H1 (cell line): ENCODE results near the gene GABBR1. TPM values are rescaled to one million over a fixed set of nuclear protein-coding genes. Genes with fewer than 3 reads are reported as not detected.

Experiments
- CTCF ChIA-PET: fragments of 300-600 bp; sonication (Branson Sonifier 250); formaldehyde crosslinking; loops from one replicate; lab custom pipeline; 2021; ENCODE audit not compliant: partially characterized antibody; lab: Charles Lee
- POLR2A ChIA-PET: fragments of 300-600 bp; sonication (Branson Sonifier 250); formaldehyde crosslinking; loops from one replicate; lab custom pipeline; 2021; ENCODE audit warnings: inconsistent platforms; ENCODE audit not compliant: partially characterized antibody; lab: Charles Lee
- DNase-seq, 2 experiments: peaks; one replicate each; pipeline versions ENCODE4 v3.0.0 to v3.0.0-alpha.2; 2010 to 2022; ENCODE audit warnings: low spot score in 2 of 2, low read depth in 1 of 2, mixed read lengths in 1 of 2
- FAIRE-seq: peaks from 2 replicates; lab custom pipeline; 2011; peaks lifted over from hg19 to GRCh38; lab: Jason Lieb, UNC
- H2AFZ ChIP-seq: 2 replicates; pipeline ENCODE4 v1.8.1; 2012; ENCODE audit warnings: low read length, inconsistent platforms
- H2AK5ac ChIP-seq: 2 replicates; pipeline ENCODE4 v1.6.1; 2013; ENCODE audit warnings: low read depth, low read length
- H2BK120ac ChIP-seq: replicated peaks from 2 replicates; pipeline ENCODE3; 2013; ENCODE audit warnings: low read depth, low read length, inconsistent platforms
- H2BK12ac ChIP-seq: 2 replicates; pipeline ENCODE4 v1.6.1; 2013; ENCODE audit warnings: low read depth, low read length
- H2BK15ac ChIP-seq: 2 replicates; pipeline ENCODE4 v1.6.1; 2013; ENCODE audit warnings: low read length
- H2BK20ac ChIP-seq: 2 replicates; pipeline ENCODE4 v1.6.1; 2013; ENCODE audit warnings: low read length
- H2BK5ac ChIP-seq: 2 replicates; pipeline ENCODE4 v1.6.1; 2013; ENCODE audit warnings: low read depth, low read length
- H3K14ac ChIP-seq: 2 replicates; pipeline ENCODE4 v1.6.1; 2013; ENCODE audit warnings: inconsistent platforms; ENCODE audit not compliant: insufficient read length
- H3K18ac ChIP-seq: 2 replicates; pipeline ENCODE4 v1.6.1; 2013; ENCODE audit warnings: low read length; ENCODE audit errors: extremely low read depth
- H3K23ac ChIP-seq: 2 replicates; pipeline ENCODE4 v1.6.1; 2013; ENCODE audit warnings: inconsistent platforms; ENCODE audit not compliant: insufficient read length
- H3K23me2 ChIP-seq: 2 replicates; pipeline ENCODE4 v1.6.1; 2013; ENCODE audit warnings: low read depth, low read length
- H3K27ac ChIP-seq: 2 replicates; pipeline ENCODE4 v1.6.1; 2011; ENCODE audit warnings: low read depth, low read length, inconsistent platforms
- H3K27me3 ChIP-seq, 4 experiments: replicated peaks in 1 of 4; 1 replicate in 1 of 4; 2 replicates in 3 of 4; pipeline versions ENCODE4 v1.6.1 to v1.8.1; 2011 to 2013; ENCODE audit warnings: low read length in 3 of 4, mild to moderate bottlenecking in 3 of 4, inconsistent platforms in 2 of 4, mixed read lengths in 2 of 4, moderate library complexity in 1 of 4; ENCODE audit not compliant: control insufficient read depth in 3 of 4, insufficient read depth in 3 of 4; ENCODE audit errors: extremely low read depth in 1 of 4
- H3K36me3 ChIP-seq, 4 experiments: 2 replicates each; pipeline versions ENCODE4 v1.6.1 to v1.8.1; 2011 to 2013; ENCODE audit warnings: mild to moderate bottlenecking in 4 of 4, low read length in 3 of 4, moderate library complexity in 2 of 4, control low read depth in 1 of 4, inconsistent platforms in 1 of 4; ENCODE audit not compliant: insufficient read depth in 4 of 4, control insufficient read depth in 2 of 4
- H3K4ac ChIP-seq: replicated peaks from 2 replicates; pipeline ENCODE3; 2013; ENCODE audit warnings: low read length, low read depth, mixed read lengths, inconsistent platforms; ENCODE audit not compliant: insufficient read length
- H3K4me1 ChIP-seq, 4 experiments: replicated peaks in 1 of 4; 1 replicate in 1 of 4; 2 replicates in 3 of 4; pipeline versions ENCODE4 v1.6.1 to v1.8.1; 2011 to 2013; ENCODE audit warnings: low read length in 3 of 4, inconsistent platforms in 2 of 4, mixed read lengths in 1 of 4; ENCODE audit not compliant: insufficient read depth in 4 of 4, control insufficient read depth in 3 of 4
- H3K4me2 ChIP-seq, 2 experiments: 2 replicates each; pipeline versions ENCODE4 v1.6.1 to v1.8.1; 2011 to 2013; ENCODE audit warnings: low read depth in 2 of 2, low read length in 2 of 2, control low read depth in 1 of 2, inconsistent platforms in 1 of 2, mild to moderate bottlenecking in 1 of 2; ENCODE audit not compliant: insufficient read depth in 1 of 2
- H3K4me3 ChIP-seq, 4 experiments: fragments of 200-600, 300-600 bp in 1 of 4; sonication (generic), shearing (Covaris generic), sonication (Bioruptor Twin) in 1 of 4; 2 replicates each; pipeline versions ENCODE4 v1.5.1 to v1.8.1; 2011 to 2016; ENCODE audit warnings: low read length in 4 of 4, low read depth in 3 of 4, control low read depth in 2 of 4, inconsistent platforms in 2 of 4, mild to moderate bottlenecking in 2 of 4, mixed read lengths in 1 of 4, moderate library complexity in 1 of 4; ENCODE audit not compliant: insufficient read depth in 2 of 4; ENCODE audit errors: extremely low read depth in 1 of 4
- H3K56ac ChIP-seq: replicated peaks from 2 replicates; pipeline ENCODE3; 2013; ENCODE audit warnings: low read depth, mild to moderate bottlenecking, mixed read lengths, low read length, inconsistent platforms; ENCODE audit not compliant: insufficient read length
- H3K79me1 ChIP-seq: 2 replicates; pipeline ENCODE4 v1.6.1; 2013; ENCODE audit warnings: low read depth, low read length, control low read depth
- H3K79me2 ChIP-seq, 2 experiments: 2 replicates each; pipeline versions ENCODE4 v1.6.1 to v1.8.1; 2012 to 2013; ENCODE audit warnings: low read length in 2 of 2, mild to moderate bottlenecking in 2 of 2, inconsistent platforms in 1 of 2; ENCODE audit not compliant: insufficient read depth in 2 of 2, control insufficient read depth in 1 of 2
- H3K9ac ChIP-seq, 4 experiments: replicated peaks in 1 of 4; 1 replicate in 1 of 4; 2 replicates in 3 of 4; pipeline versions ENCODE4 v1.6.1 to v1.8.1; 2011 to 2013; ENCODE audit warnings: low read depth in 3 of 4, low read length in 3 of 4, control low read depth in 2 of 4, mild to moderate bottlenecking in 2 of 4, moderate library complexity in 2 of 4, inconsistent platforms in 1 of 4; ENCODE audit errors: extremely low read depth in 1 of 4
- H3K9me3 ChIP-seq, 2 experiments: 2 replicates each; pipeline versions ENCODE4 v1.6.1 to v1.8.1; 2012 to 2013; ENCODE audit warnings: mild to moderate bottlenecking in 2 of 2, moderate library complexity in 2 of 2, control low read depth in 1 of 2, inconsistent platforms in 1 of 2, low read depth in 1 of 2, low read length in 1 of 2, mixed read lengths in 1 of 2; ENCODE audit not compliant: insufficient read depth in 2 of 2
- H4K20me1 ChIP-seq, 2 experiments: replicated peaks in 1 of 2; 2 replicates each; pipeline versions ENCODE3 to v1.8.1; 2011 to 2013; ENCODE audit warnings: inconsistent platforms in 2 of 2, low read length in 2 of 2, mild to moderate bottlenecking in 1 of 2; ENCODE audit not compliant: insufficient read depth in 2 of 2, control insufficient read depth in 1 of 2
- H4K5ac ChIP-seq: 2 replicates; pipeline ENCODE4 v1.6.1; 2013; ENCODE audit warnings: low read length, low read depth, mixed read lengths, inconsistent platforms; ENCODE audit not compliant: insufficient read length
- H4K8ac ChIP-seq: 2 replicates; pipeline ENCODE4 v1.8.0; 2013; ENCODE audit warnings: mild to moderate bottlenecking, moderate library complexity, low read length, inconsistent platforms; ENCODE audit not compliant: insufficient read depth; ENCODE audit errors: extremely low read depth
- H4K91ac ChIP-seq: replicated peaks from 2 replicates; pipeline ENCODE3; 2013; ENCODE audit warnings: low read length, mixed read lengths, inconsistent platforms; ENCODE audit not compliant: insufficient read length
- ASH2L ChIP-seq: fragments of 200-600, 300-600 bp; sonication (generic); IDR thresholded peaks from one replicate; pipeline ENCODE4 v1.7.1; 2017; ENCODE audit warnings: low read length
- CHD2 ChIP-seq: IDR thresholded peaks from 2 replicates; pipeline ENCODE4 v1.6.1; 2012; ENCODE audit warnings: low read length, improper control_type of control experiment
- NANOG ChIP-seq: IDR thresholded peaks from 2 replicates; pipeline ENCODE4 v1.6.1; 2011; ENCODE audit warnings: low read length, low read depth, mild to moderate bottlenecking, inconsistent platforms; ENCODE audit not compliant: insufficient read depth, poor library complexity, severe bottlenecking
- RBBP5 ChIP-seq: IDR thresholded peaks from 2 replicates; pipeline ENCODE4 v1.7.1; 2012; ENCODE audit warnings: low read depth, mild to moderate bottlenecking, inconsistent platforms, low read length, moderate library complexity, borderline replicate concordance
- SIX5 ChIP-seq: IDR thresholded peaks from 2 replicates; pipeline ENCODE4 v1.6.1; 2011; ENCODE audit warnings: mild to moderate bottlenecking, low read depth, low read length
- SP2 ChIP-seq: IDR thresholded peaks from 2 replicates; pipeline ENCODE4 v1.6.1; 2012; ENCODE audit warnings: mild to moderate bottlenecking, low read length, inconsistent platforms
- SRF ChIP-seq: IDR thresholded peaks from 2 replicates; pipeline ENCODE4 v1.6.1; 2011; ENCODE audit warnings: mild to moderate bottlenecking, low read depth, low read length, moderate library complexity
- TAF1 ChIP-seq: IDR thresholded peaks from 2 replicates; pipeline ENCODE4 v1.6.1; 2011; ENCODE audit warnings: mild to moderate bottlenecking, low read depth, low read length
- WGBS, 2 experiments: shearing (Covaris generic) in 1 of 2; methylation state at CpG; one replicate each; pipeline versions ENCODE4 v1.1.6 to v1.1.7; 2013 to 2015; ENCODE audit warnings: low lambda C conversion rate in 2 of 2, mixed read lengths in 2 of 2, inconsistent platforms in 1 of 2, low coverage in 1 of 2, missing lambda C conversion rate in 1 of 2; ENCODE audit not compliant: insufficient replicate concordance in 2 of 2, insufficient coverage in 1 of 2, insufficient read length in 1 of 2; ENCODE audit errors: extremely low coverage in 1 of 2, missing lambda C conversion rate in 1 of 2; 5-methylcytosine and 5-hydroxymethylcytosine counted together
- long read RNA-seq, 2 experiments: library from RNA in 1 of 2; library from capped mRNA in 1 of 2; stranded (forward); transcript quantifications; one replicate each; pipeline ENCODE4 v2.0.0, GENCODE V29; 2021; ENCODE audit warnings: inconsistent platforms in 1 of 2
- polyA minus RNA-seq, 3 experiments: library from RNA; depleted of rRNA, polyadenylated mRNA; stranded (reverse); fragments of >200 nt; gene quantifications; 1 replicate in 2 of 3; 2 replicates in 1 of 3; pipeline ENCODE4 v1.2.3, GENCODE V29; 2011
- polyA plus RNA-seq, 7 experiments: library from polyadenylated mRNA; depleted of rRNA in 3 of 7; stranded (reverse) in 5 of 7; unstranded in 2 of 7; fragments of >200 nt in 5 of 7; fragments of 200-250 nt in 2 of 7; gene quantifications; 1 replicate in 5 of 7; 2 replicates in 1 of 7; 4 replicates in 1 of 7; pipeline versions ENCODE4 v1.2.1 to v1.2.3, GENCODE V29; 2011 to 2013; ENCODE audit warnings: missing spikeins in 2 of 7, mixed read lengths in 2 of 7
- total RNA-seq: library from RNA; stranded (reverse); fragmentation: NEBNext Ultra II Directional; extraction: Animal tissue kit (Norgen Biotek cat#: 25700); gene quantifications from 2 replicates; pipeline ENCODE4 v1.2.1, GENCODE V29; 2021

Gene GABBR1
- total RNA-seq = 67.8 and 75.9 TPM in 2 replicates
- polyA plus RNA-seq (2011; rRNA removed) = 78.3 and 86.7 TPM in 2 replicates
- 59.9 TPM for polyA plus RNA-seq (2011; cell fraction: cytosol; rRNA removed)
- 315 TPM for polyA plus RNA-seq (2011; cell fraction: nucleus; rRNA removed)
- polyA plus RNA-seq (2012, experiment 1 of 2) = 55.4 to 76.8 TPM (median 71.2 TPM) in 4 replicates
- polyA plus RNA-seq (2012, experiment 2 of 2) = 19.6 TPM
- 58.3 TPM for polyA plus RNA-seq (2013, experiment 1 of 2)
- 52.1 TPM for polyA plus RNA-seq (2013, experiment 2 of 2)
- 73.3 and 88.3 TPM in 2 replicates for polyA minus RNA-seq (2011; rRNA and poly(A)+ RNA removed)
- 25.2 TPM for polyA minus RNA-seq (2011; cell fraction: cytosol; rRNA and poly(A)+ RNA removed)
- polyA minus RNA-seq (2011; cell fraction: nucleus; rRNA and poly(A)+ RNA removed) = 118 TPM
- long read RNA-seq, experiment 1, partial matches to known transcripts = 0 of 6 reads
- long read RNA-seq, experiment 1, other reads (novel, unspliced or antisense) = 5 of 6 reads
- long read RNA-seq, experiment 2, partial matches to known transcripts = 1 of 2 reads
- long read RNA-seq, experiment 2, other reads (novel, unspliced or antisense) = 1 of 2 reads

- Histone ChIP-seq H3K4me1 (peaks cover 4 to 23% (median 13%) of the 10 kb centered on the region in 4 experiments), H2BK15ac (peak within 1 kb of the TSS; percentile 81; the same call in 1 of the 2 replicates), H3K4ac (peak within 1 kb of the TSS; percentile 57), H2BK20ac (0 out of 2 replicates have a peak within 1 kb of the TSS, but pooled peaks have one; percentile 32), H4K8ac (no peak within 1 kb of the TSS), H3K18ac (peak within 1 kb of the TSS; percentile 83), H3K79me2 (peaks cover 0 to 38% of the 10 kb centered on the region in 2 experiments; a peak in 2 of 4 replicates), H3K9me3 (no peaks in the 10 kb centered on the region), H3K4me2 (peak within 1 kb of the TSS; percentile 93), H3K27ac (peak within 1 kb of the TSS; percentile 53; the same call in 1 of the 2 replicates), H2AFZ (peak within 1 kb of the TSS; percentile 9; the same call in 1 of the 2 replicates), H3K9ac (peak within 1 kb of the TSS; percentile 58 to 79 (median 60)), H3K14ac (peak within 1 kb of the TSS; percentile 56), H3K56ac (peak within 1 kb of the TSS; percentile 27), H2AK5ac (peak within 1 kb of the TSS; percentile 53; the same call in 1 of the 2 replicates), H3K27me3 (no peaks in the 10 kb centered on the region), H3K36me3 (no peaks in the 10 kb centered on the region; a peak in 1 of 8 replicates), H2BK12ac (peak within 1 kb of the TSS; percentile 62; the same call in 1 of the 2 replicates), H3K79me1 (0 out of 2 replicates have a peak, but pooled peaks cover 2% of the 10 kb centered on the region), H4K91ac (peak within 1 kb of the TSS; percentile 94), H4K5ac (peak within 1 kb of the TSS; percentile 97), H4K20me1 (peaks cover 0 to 8% of the 10 kb centered on the region in 2 experiments), H2BK120ac (peak within 1 kb of the TSS; percentile 18), H3K23me2 (peaks cover 28% of the 10 kb centered on the region), H2BK5ac (peak within 1 kb of the TSS; percentile 91; the same call in 1 of the 2 replicates), H3K4me3 (peak within 1 kb of the TSS; percentile 68 to 84 (median 76)), H3K23ac (no peak within 1 kb of the TSS)
- POLR2A ChIA-PET = interaction anchor here (0.7 to 2.0 kb wide), 20 partner anchors 9 to 354 kb away, joined by 3 to 19 read pairs (median 4); no protein-coding TSS in a partner anchor
- DNase-seq (peak in 1 of 2 experiments; percentile 91), FAIRE-seq (no peak)
- CTCF ChIA-PET = interaction anchor here (0.8 to 33.1 kb wide), 5 partner anchors 9 to 68 kb away, joined by 3 to 658 read pairs (median 4); partner anchors contain the start of gene MOG
- WGBS, 2 experiments = 6% methylated on average over 6 of the region's 57 CpGs; no CpG with 5 or more reads in 1 of the 2 experiments
- TF ChIP-seq RBBP5 (no peak; the same call in 1 of the 2 replicates), TAF1 (peak; percentile 6; the same call in 1 of the 2 replicates), CHD2 (no peak), SP2 (no peak), NANOG (no peak), SIX5 (no peak), SRF (no peak), ASH2L (peak; percentile 85)
Observed at GRCh38 chr6:29632789-29633533, at the start of gene GABBR1. Gene GABBR1 (minus strand): TSS chr6:29633183. CDS start chr6:29632385, 798 bp downstream.
